Renal pelvis (tissue), 4 donors: ENCODE results near the gene NPC1L1. TPM values are rescaled to one million over a fixed set of nuclear protein-coding genes. Genes with fewer than 3 reads are reported as not detected.

ENCODE experiments used
- DNase-seq: peaks from one replicate; pipeline ENCODE4 v3.0.0-alpha.2; 2013
- polyA plus RNA-seq, 3 donors: library from polyadenylated mRNA; unstranded; fragments of 120-200 nt; gene quantifications; one replicate each; pipeline ENCODE4 v1.2.1, GENCODE V29; 2013; ENCODE audit not compliant: insufficient read length in 3 of 3

Gene NPC1L1
- polyA plus RNA-seq, 3 donors: 4.0 to 4.3 (median 4.2) TPM

GRCh38 chr7:44473295-44473694, 67.8 kb downstream of the NPC1L1 start:
- DNase-seq: no peak

- no peak for DNase-seq
Measured at GRCh38 chr7:44472843-44473242, 68.3 kb downstream of the NPC1L1 start.

- DNase-seq: no peak
Measured at GRCh38 chr7:44471850-44472249, 69.3 kb downstream of the NPC1L1 start.

GRCh38 chr7:44471436-44471835, 69.7 kb downstream of the NPC1L1 start:
- no peak for DNase-seq

GRCh38 chr7:44470628-44471245, 70.4 kb downstream of the NPC1L1 start:
- no peak for DNase-seq

- DNase-seq: no peak
Measured at GRCh38 chr7:44470135-44470479, 71.0 kb downstream of the NPC1L1 start.

- no peak for DNase-seq
Measured at GRCh38 chr7:44469461-44470134, 71.5 kb downstream of the NPC1L1 start.

- DNase-seq: no peak
Measured at GRCh38 chr7:44467217-44467548, 73.9 kb downstream of the NPC1L1 start.

- no peak for DNase-seq
Measured at GRCh38 chr7:44466300-44467216, 74.6 kb downstream of the NPC1L1 start.

GRCh38 chr7:44465490-44465889, 75.6 kb downstream of the NPC1L1 start:
- no peak for DNase-seq

GRCh38 chr7:44463169-44463808, 77.8 kb downstream of the NPC1L1 start:
- DNase-seq: no peak

Other genes with a start within 250 kb of the NPC1L1 start
- 1 to 10 TPM; 2.9 to 3.6 (median 3.3) TPM for gene CAMK2B, start 215.7 kb downstream of the NPC1L1 start, polyA plus RNA-seq
- gene NUDCD3, start 50.7 kb downstream of the NPC1L1 start, polyA plus RNA-seq: 10 to 100 TPM; 97.2 to 99.7 (median 97.8) TPM
- 100 to 1,000 TPM in 2 of 3 donors, 10 to 100 TPM in 1; 85.4 to 122 (median 117) TPM for gene DDX56, start 32.6 kb upstream of the NPC1L1 start, polyA plus RNA-seq
- gene TMED4, start 40.9 kb upstream of the NPC1L1 start, polyA plus RNA-seq: 100 to 1,000 TPM; 123 to 177 (median 168) TPM
- gene OGDH, start 65.3 kb upstream of the NPC1L1 start, polyA plus RNA-seq: 10 to 100 TPM; 87.9 to 96.6 (median 96.4) TPM
- 10 to 100 TPM; 65.3 to 96.2 (median 94.6) TPM for gene ZMIZ2, start 207.5 kb upstream of the NPC1L1 start, polyA plus RNA-seq